ENCODE results near the gene MRPL50. TPM values are rescaled to one million over a fixed set of nuclear protein-coding genes. Genes with fewer than 3 reads are reported as not detected.

MRPL50 gene
- total and polyA plus RNA-seq, 9 of the 15 experiments (the other 6 are each of a cell fraction or from before 2014, with no cell fraction given): 17.5 to 107 (median 37.4) TPM

- peak overlapping the region; percentile 4 for H3K4me2 ChIP-seq (ENCODE audit: insufficient read depth, low read length)
- CTCF ChIA-PET (ENCODE audit: low intra/inter-chr PET ratio): no interaction called here
- peak in 1 of 2 experiments; percentile 32; a peak in 2 of 4 replicates for TF ChIP-seq KDM1A (IDR thresholded peaks at IDR 0.05)
- no peak for TF ChIP-seq RUNX1 (IDR thresholded peaks at IDR 0.05; ENCODE audit: low read depth)
- TF ChIP-seq CBFA2T2 (conservative IDR thresholded peaks at IDR 0.05): peak; percentile 82
- TF ChIP-seq MCM3 (IDR thresholded peaks at IDR 0.05): no peak
- TF ChIP-seq TAL1 (IDR thresholded peaks at IDR 0.05): peak; percentile 66; the same call in 1 of the 2 replicates
- TF ChIP-seq TEAD4 (IDR thresholded peaks at IDR 0.05; ENCODE audit: low read length): peak; percentile 77
- no peak for TF ChIP-seq TEAD4 (CRISPR knock-in tag; IDR thresholded peaks at IDR 0.05; ENCODE audit: borderline replicate concordance)
- peak; percentile 51; the same call in 1 of the 2 replicates for TF ChIP-seq NFIC (IDR thresholded peaks at IDR 0.05)
- no peak for TF ChIP-seq IRF1 (CRISPR knock-in tag; IDR thresholded peaks at IDR 0.05; ENCODE audit: borderline replicate concordance)
- no peak for TF ChIP-seq ARHGAP35 (IDR thresholded peaks at IDR 0.05; ENCODE audit: partially characterized antibody)
- peak in 1 of 2 experiments; percentile 18; a peak in 1 of 4 replicates for TF ChIP-seq TRIM24 (IDR thresholded peaks at IDR 0.05)
- no peak for TF ChIP-seq L3MBTL2 (IDR thresholded peaks at IDR 0.05)
- TF ChIP-seq ESRRA (IDR thresholded peaks at IDR 0.05; ENCODE audit: borderline replicate concordance, low read depth): no peak
- TF ChIP-seq ZNF830 (CRISPR knock-in tag; IDR thresholded peaks at IDR 0.05): no peak
- no peak for TF ChIP-seq NFIX (CRISPR knock-in tag; IDR thresholded peaks at IDR 0.05; ENCODE audit: low read depth)
- no peak for TF ChIP-seq ZFP91 (CRISPR knock-in tag; IDR thresholded peaks at IDR 0.05)
- TF ChIP-seq HCFC1 (IDR thresholded peaks at IDR 0.05; ENCODE audit: low read depth, low read length): no peak
- TF ChIP-seq CTCF (IDR thresholded peaks at IDR 0.05 in 2 of 3, conservative IDR thresholded peaks at IDR 0.05 in 1 of 3; ENCODE audit: insufficient read depth in 2 of 3, low read depth in 1 of 3, low read length in 3 of 3): no peak
- TF ChIP-seq NR2C1 (IDR thresholded peaks at IDR 0.05): peak; percentile 67
- peak; percentile 41; the same call in 1 of the 2 replicates for TF ChIP-seq NR2C1 (tag; IDR thresholded peaks at IDR 0.05)
- TF ChIP-seq GATAD2B (IDR thresholded peaks at IDR 0.05; ENCODE audit: borderline replicate concordance): peak; percentile 57
These were observed 32.2 kb downstream of the MRPL50 start for GRCh38 chr9:101366038-101366756.

More at GRCh38 chr9:101366038-101366756, 32.2 kb downstream of the MRPL50 start:
- no TSS peak for BruUV-seq (replicated peaks)
- intact Hi-C loops (cut with micrococcal nuclease): no loop called here
- in situ Hi-C loops (cut with MboI): no loop called here
- Histone ChIP-seq H2AFZ (ENCODE audit: low read depth, low read length) (peak overlapping the region; percentile 57; the same call in 1 of the 2 replicates), H3K4me1 (replicated peaks in 1 of 2; ENCODE audit: control insufficient read depth in 2 of 2, insufficient read depth in 2 of 2, low read length in 2 of 2) (peaks cover 22 to 60% of the 10 kb centered on the region in 2 experiments), H3K79me2 (ENCODE audit: control insufficient read depth, insufficient read depth, low read length) (no peaks in the 10 kb centered on the region), H4K20me1 (replicated peaks; ENCODE audit: control insufficient read depth, insufficient read depth, low read length) (no peaks in the 10 kb centered on the region), H3K9me1 (ENCODE audit: control insufficient read depth, insufficient read depth, low read length) (no peaks in the 10 kb centered on the region), H3K27me3 (ENCODE audit: control insufficient read depth in 2 of 2, insufficient read depth in 2 of 2, low read length in 2 of 2) (no peaks in the 10 kb centered on the region), H3K9ac (ENCODE audit: insufficient read depth in 1 of 2, low read depth in 2 of 2, low read length in 2 of 2) (0 out of 4 replicates have a peak overlapping the region, but pooled peaks of 1 of the 2 experiments have one; percentile 19), H3K9me3 (replicated peaks; ENCODE audit: control insufficient read depth, insufficient read depth, low read depth, low read length) (no peaks in the 10 kb centered on the region), H3K27ac (ENCODE audit: extremely low read depth, low read depth, low read length) (peak overlapping the region; percentile 66; the same call in 2 of the 3 replicates), H3K36me3 (ENCODE audit: control insufficient read depth, insufficient read depth, low read length) (no peaks in the 10 kb centered on the region), H3K4me3 (no peak overlapping the region)
- POLR2A ChIA-PET: interaction anchor here (0.6 kb wide), 1 partner anchor 117 kb away, joined by 3 read pairs; no protein-coding TSS in a partner anchor
- ATAC-seq: peak; percentile 18
- peak; percentile 20 to 67 (median 36) for DNase-seq (ENCODE audit: extremely low read depth in 1 of 4, low spot score in 3 of 4)
- WGBS (ENCODE audit: insufficient coverage, low coverage, missing lambda C conversion rate): 6% methylated on average over 5 of the region's 5 CpGs
- peak; percentile 78 for FAIRE-seq

Data from K562 (cell line).